ENCODE data around the gene ADAM19.

The ADAM19 gene

GRCh38 chr5:157593052-157593757 is 17.6 kb upstream of the ADAM19 start:
- no peak for DNase-seq (ENCODE audit: extremely low spot score)
- TF ChIP-seq PKNOX1 (IDR thresholded peaks at IDR 0.05) (no peak), BHLHE40 (IDR thresholded peaks at IDR 0.05; ENCODE audit: borderline replicate concordance) (no peak), L3MBTL2 (conservative IDR thresholded peaks at IDR 0.05) (no peak), ARNT (IDR thresholded peaks at IDR 0.05) (no peak), SUZ12 (IDR thresholded peaks at IDR 0.05) (no peak), FOXA1 (IDR thresholded peaks at IDR 0.05) (no peak), FOXM1 (IDR thresholded peaks at IDR 0.05; ENCODE audit: borderline replicate concordance) (no peak), NFRKB (IDR thresholded peaks at IDR 0.05) (no peak), ZNF384 (IDR thresholded peaks at IDR 0.05) (no peak)
- ChIA-PET CTCF (no interaction called here), POLR2A (no interaction called here)

GRCh38 chr5:157592594-157592993 is 17.0 kb upstream of the ADAM19 start:
- ChIA-PET POLR2A (no interaction called here), CTCF (no interaction called here)
- no peak for DNase-seq (ENCODE audit: extremely low spot score)
- TF ChIP-seq PKNOX1 (IDR thresholded peaks at IDR 0.05): no peak
- no peak for TF ChIP-seq L3MBTL2 (conservative IDR thresholded peaks at IDR 0.05)
- no peak for TF ChIP-seq SUZ12 (IDR thresholded peaks at IDR 0.05)
- TF ChIP-seq SP1 (IDR thresholded peaks at IDR 0.05): no peak
- no peak for TF ChIP-seq NFRKB (IDR thresholded peaks at IDR 0.05)

GRCh38 chr5:157590478-157590877 is 14.9 kb upstream of the ADAM19 start:
- POLR2A ChIA-PET: no interaction called here
- no peak for TF ChIP-seq SUZ12 (IDR thresholded peaks at IDR 0.05)
- TF ChIP-seq TARDBP (IDR thresholded peaks at IDR 0.05): no peak
- TF ChIP-seq ZNF384 (IDR thresholded peaks at IDR 0.05): no peak
- no peak for TF ChIP-seq NFRKB (IDR thresholded peaks at IDR 0.05)
- no peak for DNase-seq (ENCODE audit: extremely low spot score)
- CTCF ChIA-PET: no interaction called here

GRCh38 chr5:157584628-157585027 is 9.1 kb upstream of the ADAM19 start:
- POLR2A ChIA-PET: interaction anchor here (0.9 kb wide), 1 partner anchor 9 kb away, joined by 3 read pairs; no protein-coding TSS in a partner anchor
- CTCF ChIA-PET: interaction anchor here (0.5 kb wide), 1 partner anchor 312 kb away, joined by 3 read pairs; no protein-coding TSS in a partner anchor
- no peak for TF ChIP-seq ARNT (IDR thresholded peaks at IDR 0.05)
- no peak for TF ChIP-seq LEF1 (IDR thresholded peaks at IDR 0.05; ENCODE audit: borderline replicate concordance)
- no peak for TF ChIP-seq PKNOX1 (IDR thresholded peaks at IDR 0.05)
- no peak for TF ChIP-seq HDGF (IDR thresholded peaks at IDR 0.05; ENCODE audit: borderline replicate concordance)
- no peak for TF ChIP-seq ELF4 (IDR thresholded peaks at IDR 0.05)
- no peak for TF ChIP-seq NFRKB (IDR thresholded peaks at IDR 0.05)
- TF ChIP-seq SUZ12 (IDR thresholded peaks at IDR 0.05): no peak
- no peak for TF ChIP-seq ZNF384 (IDR thresholded peaks at IDR 0.05)
- TF ChIP-seq TARDBP (IDR thresholded peaks at IDR 0.05): no peak
- no peak for DNase-seq (ENCODE audit: extremely low spot score)

GRCh38 chr5:157582731-157583620 is 7.4 kb upstream of the ADAM19 start:
- ChIA-PET POLR2A (no interaction called here), CTCF (no interaction called here)
- TF ChIP-seq NFRKB (IDR thresholded peaks at IDR 0.05) (no peak), PKNOX1 (IDR thresholded peaks at IDR 0.05) (no peak), FOXA1 (IDR thresholded peaks at IDR 0.05) (no peak), SP1 (IDR thresholded peaks at IDR 0.05) (no peak), FOXM1 (IDR thresholded peaks at IDR 0.05; ENCODE audit: borderline replicate concordance) (no peak), BHLHE40 (IDR thresholded peaks at IDR 0.05; ENCODE audit: borderline replicate concordance) (no peak)
- DNase-seq (ENCODE audit: extremely low spot score): no peak

GRCh38 chr5:157581901-157582300 is 6.3 kb upstream of the ADAM19 start:
- TF ChIP-seq NFRKB (IDR thresholded peaks at IDR 0.05) (no peak), PKNOX1 (IDR thresholded peaks at IDR 0.05) (no peak), FOXM1 (IDR thresholded peaks at IDR 0.05; ENCODE audit: borderline replicate concordance) (no peak), ELF4 (IDR thresholded peaks at IDR 0.05) (no peak), HDGF (IDR thresholded peaks at IDR 0.05; ENCODE audit: borderline replicate concordance) (no peak), CTBP1 (IDR thresholded peaks at IDR 0.05; ENCODE audit: borderline replicate concordance) (no peak), ZNF384 (IDR thresholded peaks at IDR 0.05) (no peak), L3MBTL2 (conservative IDR thresholded peaks at IDR 0.05) (no peak), ARNT (IDR thresholded peaks at IDR 0.05) (no peak), LEF1 (IDR thresholded peaks at IDR 0.05; ENCODE audit: borderline replicate concordance) (no peak), SUZ12 (IDR thresholded peaks at IDR 0.05) (no peak), TARDBP (IDR thresholded peaks at IDR 0.05) (no peak), FOXA1 (IDR thresholded peaks at IDR 0.05) (no peak), BHLHE40 (IDR thresholded peaks at IDR 0.05; ENCODE audit: borderline replicate concordance) (no peak), FOXK2 (IDR thresholded peaks at IDR 0.05) (no peak)
- ChIA-PET POLR2A (no interaction called here), CTCF (no interaction called here)
- no peak for DNase-seq (ENCODE audit: extremely low spot score)
